Keratinocyte (primary cell): ENCODE measurements around the gene MGAT1.

Experiments
- EZH2 ChIP-seq: IDR thresholded peaks from one replicate; pipeline ENCODE4 v1.6.1; 2012; ENCODE audit warnings: inconsistent platforms, mild to moderate bottlenecking, low read length, moderate library complexity
- TF ChIP-seq, protein P1 (sequence below), 3 experiments: IDR thresholded peaks in 1 of 3; conservative IDR thresholded peaks in 1 of 3; optimal IDR thresholded peaks in 1 of 3; 2 replicates in 2 of 3; 3 replicates in 1 of 3; pipeline versions ENCODE3 to v1.5.1; 2011; ENCODE audit warnings: low read length in 3 of 3, mild to moderate bottlenecking in 3 of 3, moderate library complexity in 2 of 3, control low read depth in 1 of 3, inconsistent platforms in 1 of 3; ENCODE audit not compliant: insufficient read depth in 2 of 3; ENCODE audit errors: extremely low read depth in 1 of 3

DNA sequence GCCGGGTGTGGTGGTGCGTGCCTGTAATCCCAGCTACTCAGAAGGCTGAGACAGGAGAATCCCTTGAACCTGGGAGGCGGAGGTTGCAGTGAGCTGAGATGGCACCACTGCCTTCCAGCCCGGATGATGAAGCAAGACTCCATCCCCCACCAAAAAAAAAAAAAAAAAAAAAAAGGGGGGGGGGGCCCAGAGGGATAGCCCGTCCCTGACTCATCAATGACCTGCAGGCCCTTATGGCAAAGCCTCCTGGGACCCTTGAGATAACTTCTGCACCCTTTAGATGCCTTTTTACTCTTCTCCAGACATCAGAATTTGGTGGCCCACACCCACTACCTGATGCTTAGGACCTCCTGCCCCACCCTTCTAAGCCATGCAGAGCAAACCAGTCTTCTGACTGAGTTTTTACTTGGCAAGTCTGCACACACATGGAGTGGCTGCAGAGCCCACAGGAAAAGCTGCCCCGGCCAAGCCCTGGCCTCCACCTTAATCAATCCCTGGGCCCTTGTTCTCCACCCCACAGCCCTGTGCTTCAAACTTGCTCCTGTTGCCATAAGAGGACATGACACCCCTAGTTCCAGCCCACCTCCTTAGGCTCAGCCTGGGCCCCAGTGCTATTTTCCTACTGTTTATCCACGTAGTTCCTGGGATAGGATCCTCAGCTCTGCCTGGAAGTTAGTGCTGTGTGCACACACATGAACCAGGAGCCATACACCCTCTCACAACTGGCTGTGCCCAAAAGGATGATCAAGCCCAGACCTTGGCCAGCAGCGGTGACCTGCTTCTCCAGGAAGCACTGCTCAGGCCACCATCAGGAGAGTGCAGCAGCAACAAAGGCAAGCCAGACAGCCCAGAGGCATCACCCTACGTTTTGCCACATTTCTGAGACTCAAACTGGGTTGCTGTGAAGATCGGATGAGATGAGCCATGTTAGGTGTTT lies 5.1 kb downstream of the MGAT1 start:
- TF ChIP-seq, protein P1, sequence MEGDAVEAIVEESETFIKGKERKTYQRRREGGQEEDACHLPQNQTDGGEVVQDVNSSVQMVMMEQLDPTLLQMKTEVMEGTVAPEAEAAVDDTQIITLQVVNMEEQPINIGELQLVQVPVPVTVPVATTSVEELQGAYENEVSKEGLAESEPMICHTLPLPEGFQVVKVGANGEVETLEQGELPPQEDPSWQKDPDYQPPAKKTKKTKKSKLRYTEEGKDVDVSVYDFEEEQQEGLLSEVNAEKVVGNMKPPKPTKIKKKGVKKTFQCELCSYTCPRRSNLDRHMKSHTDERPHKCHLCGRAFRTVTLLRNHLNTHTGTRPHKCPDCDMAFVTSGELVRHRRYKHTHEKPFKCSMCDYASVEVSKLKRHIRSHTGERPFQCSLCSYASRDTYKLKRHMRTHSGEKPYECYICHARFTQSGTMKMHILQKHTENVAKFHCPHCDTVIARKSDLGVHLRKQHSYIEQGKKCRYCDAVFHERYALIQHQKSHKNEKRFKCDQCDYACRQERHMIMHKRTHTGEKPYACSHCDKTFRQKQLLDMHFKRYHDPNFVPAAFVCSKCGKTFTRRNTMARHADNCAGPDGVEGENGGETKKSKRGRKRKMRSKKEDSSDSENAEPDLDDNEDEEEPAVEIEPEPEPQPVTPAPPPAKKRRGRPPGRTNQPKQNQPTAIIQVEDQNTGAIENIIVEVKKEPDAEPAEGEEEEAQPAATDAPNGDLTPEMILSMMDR (optimal IDR thresholded peaks at IDR 0.05 in 1 of 3, IDR thresholded peaks at IDR 0.05 in 1 of 3, conservative IDR thresholded peaks at IDR 0.05 in 1 of 3; ENCODE audit: extremely low read depth in 1 of 3, insufficient read depth in 2 of 3, low read length in 3 of 3) = no peak
- TF ChIP-seq EZH2 = no peak
